H4 (cell line): ENCODE data around the gene SLC4A9. TPM values are rescaled to one million over a fixed set of nuclear protein-coding genes. Genes with fewer than 3 reads are reported as not detected.
"Not testable (repeated sequence)": the region's sequence is repeated elsewhere in the genome, so short reads cannot be mapped to it uniquely, and the experiment has no call there.

Experiments
- DNase-seq: peaks from one replicate; pipeline ENCODE4 v3.0.0-alpha.2; 2015; ENCODE audit warnings: low spot score
- total RNA-seq: library from RNA; depleted of rRNA; stranded (reverse); fragments of >200 nt; shearing (Covaris generic); gene quantifications from 2 replicates; pipeline ENCODE4 v1.2.3, GENCODE V29; 2014; rRNA removed

Gene SLC4A9
- total RNA-seq, 1 experiment from 2014 or later, result not detected

GRCh38 chr5:140400730-140401361 is 40.9 kb downstream of the SLC4A9 start:
- peak; percentile 95 for DNase-seq

GRCh38 chr5:140401362-140402257 is 41.6 kb downstream of the SLC4A9 start, which contains the start of gene ANKHD1:
Gene ANKHD1 (plus strand): TSS chr5:140401833. CDS start chr5:140401968, 135 bp downstream.
- peak; percentile 100 for DNase-seq

GRCh38 chr5:140402258-140403074 is 42.5 kb downstream of the SLC4A9 start:
- DNase-seq, result peak; percentile 37

- DNase-seq, result no peak
Observed at GRCh38 chr5:140403613-140404012, 43.6 kb downstream of the SLC4A9 start.

- DNase-seq, result peak; percentile 30
Observed at GRCh38 chr5:140408750-140409241, 48.8 kb downstream of the SLC4A9 start.

GRCh38 chr5:140413230-140413629 is 53.2 kb downstream of the SLC4A9 start:
- no peak for DNase-seq

GRCh38 chr5:140417235-140417634 is 57.2 kb downstream of the SLC4A9 start:
- DNase-seq, result no peak

GRCh38 chr5:140418862-140419520 is 59.0 kb downstream of the SLC4A9 start:
- no peak for DNase-seq

- DNase-seq, result no peak
Observed at GRCh38 chr5:140420226-140420570, 60.2 kb downstream of the SLC4A9 start.

GRCh38 chr5:140420665-140421361 is 60.8 kb downstream of the SLC4A9 start:
- no peak for DNase-seq

GRCh38 chr5:140421375-140421774 is 61.4 kb downstream of the SLC4A9 start:
- DNase-seq, result not testable (repeated sequence)

- no peak for DNase-seq
Observed at GRCh38 chr5:140423609-140424008, 63.6 kb downstream of the SLC4A9 start.

- no peak for DNase-seq
Observed at GRCh38 chr5:140424135-140424534, 64.1 kb downstream of the SLC4A9 start.

Other genes starting within 250 kb of the SLC4A9 start
- gene PURA, start 246.1 kb upstream of the SLC4A9 start, total RNA-seq, result 4.0 and 5.6 TPM in 2 replicates
- 1.9 and 2.1 TPM in 2 replicates for gene IGIP, start 234.3 kb upstream of the SLC4A9 start, total RNA-seq
- 15.4 and 23.0 TPM in 2 replicates for gene CYSTM1, start 185.0 kb upstream of the SLC4A9 start, total RNA-seq
- gene PFDN1, start 57.1 kb upstream of the SLC4A9 start, total RNA-seq, result 58.8 and 77.4 TPM in 2 replicates
- gene HBEGF, start 13.6 kb upstream of the SLC4A9 start, total RNA-seq, result 1.3 and 1.9 TPM in 2 replicates
- gene ANKHD1, start 41.6 kb downstream of the SLC4A9 start, total RNA-seq, result 29.7 and 35.5 TPM in 2 replicates
- gene EIF4EBP3, start 187.5 kb downstream of the SLC4A9 start, total RNA-seq, result not detected in 2 replicates
- gene SRA1, start 197.3 kb downstream of the SLC4A9 start, total RNA-seq, result 64.6 and 72.6 TPM in 2 replicates
- gene APBB3, start 204.4 kb downstream of the SLC4A9 start, total RNA-seq, result 2.8 and 9.3 TPM in 2 replicates
- 22.2 and 39.9 TPM in 2 replicates for gene SLC35A4, start 204.6 kb downstream of the SLC4A9 start, total RNA-seq